B cell (primary cell): ENCODE data around the gene SCAMP4. TPM values are rescaled to one million over a fixed set of nuclear protein-coding genes. Genes with fewer than 3 reads are reported as not detected.
A peak's percentile ranks its signal among the peaks of the same experiment; 100 is the strongest.

Source experiments
- ATAC-seq: fragments of 200-7000 bp; cut with Tn5 transposase; one replicate; pipeline ENCODE4 v1.10.0; 2021; ENCODE audit warnings: low read depth, mild to moderate bottlenecking, moderate number of reproducible peaks, moderate library complexity
- CTCF ChIA-PET: fragments of 350-600 bp; sonication (Branson Sonifier 250); formaldehyde crosslinking; loops from one replicate; lab custom pipeline; 2021; ENCODE audit warnings: antibody characterized with exemption, inconsistent platforms; lab: Charles Lee
- POLR2A ChIA-PET: fragments of 350-600 bp; sonication (Branson Sonifier 250); formaldehyde crosslinking; loops from one replicate; lab custom pipeline; 2021; ENCODE audit warnings: antibody characterized with exemption; lab: Charles Lee
- DNase-seq: peaks from one replicate; pipeline ENCODE4 v3.0.0; 2013
- H2AFZ ChIP-seq: 2 replicates; pipeline ENCODE4 v1.6.1; 2012; ENCODE audit warnings: mild to moderate bottlenecking, low read depth, low read length; ENCODE audit not compliant: insufficient read depth, poor library complexity, severe bottlenecking
- H3K27ac ChIP-seq, 2 donors: 1 replicate in 1 of 2; 2 replicates in 1 of 2; pipeline ENCODE4 v1.5.1; 2012 to 2013; ENCODE audit warnings: low read length in 2 of 2, mild to moderate bottlenecking in 2 of 2, moderate library complexity in 1 of 2
- H3K27me3 ChIP-seq, 4 experiments: fragments of 200-600 bp in 1 of 4; sonication (generic) in 1 of 4; replicated peaks in 1 of 4; 1 replicate in 2 of 4; 2 replicates in 2 of 4; pipeline versions ENCODE4 v1.6.1 to v1.7.0; 2013 to 2016; ENCODE audit warnings: low read length in 3 of 4, mild to moderate bottlenecking in 2 of 4, mixed read lengths in 1 of 4, moderate library complexity in 1 of 4; ENCODE audit not compliant: insufficient read depth in 4 of 4, control insufficient read depth in 3 of 4; ENCODE audit errors: control extremely low read depth in 1 of 4
- H3K36me3 ChIP-seq, 2 experiments: replicated peaks in 1 of 2; 1 replicate in 1 of 2; 2 replicates in 1 of 2; pipeline versions ENCODE4 v1.6.1 to v1.7.1; 2013; ENCODE audit warnings: low read length in 1 of 2; ENCODE audit not compliant: insufficient read depth in 2 of 2, control insufficient read depth in 1 of 2; ENCODE audit errors: control extremely low read depth in 1 of 2, extremely low read depth in 1 of 2
- H3K4me1 ChIP-seq, 2 donors: fragments of 200-600 bp in 1 of 2; sonication (generic) in 1 of 2; 1 replicate in 1 of 2; 2 replicates in 1 of 2; pipeline versions ENCODE4 v1.5.1 to v1.6.1; 2013 to 2017; ENCODE audit warnings: low read length in 2 of 2; ENCODE audit not compliant: control insufficient read depth in 2 of 2, insufficient read depth in 2 of 2
- H3K4me2 ChIP-seq: replicated peaks from 2 replicates; pipeline ENCODE3; 2012; ENCODE audit warnings: mild to moderate bottlenecking, low read depth, low read length; ENCODE audit not compliant: poor library complexity, severe bottlenecking
- H3K4me3 ChIP-seq, 5 experiments: fragments of 200-600 bp in 1 of 5; sonication (generic) in 1 of 5; 1 replicate in 3 of 5; 2 replicates in 2 of 5; pipeline versions ENCODE4 v1.5.1 to v1.7.0; 2011 to 2016; ENCODE audit warnings: low read length in 4 of 5, mild to moderate bottlenecking in 4 of 5, low read depth in 2 of 5, control low read depth in 1 of 5, moderate library complexity in 1 of 5; ENCODE audit not compliant: insufficient read depth in 1 of 5; ENCODE audit errors: control extremely low read depth in 1 of 5, extremely low read depth in 1 of 5
- H3K79me2 ChIP-seq: fragments of 200-600 bp; sonication (generic); one replicate; pipeline ENCODE4 v1.6.0; 2016; ENCODE audit warnings: low read length; ENCODE audit not compliant: control insufficient read depth, insufficient read depth
- H3K9ac ChIP-seq: fragments of 200-600 bp; sonication (generic); 2 replicates; pipeline ENCODE4 v1.6.1; 2017; ENCODE audit warnings: mild to moderate bottlenecking, low read length, moderate library complexity
- H3K9me3 ChIP-seq, 3 donors: one replicate each; pipeline versions ENCODE4 v1.6.1 to v1.7.1; 2013; ENCODE audit warnings: low read length in 2 of 3; ENCODE audit not compliant: control insufficient read depth in 2 of 3, insufficient read depth in 1 of 3; ENCODE audit errors: control extremely low read depth in 1 of 3
- H4K20me1 ChIP-seq: 2 replicates; pipeline ENCODE4 v1.6.0; 2012; ENCODE audit warnings: mild to moderate bottlenecking, low read length; ENCODE audit not compliant: insufficient read depth, control insufficient read depth, poor library complexity, severe bottlenecking
- H3K27ac Mint-ChIP-seq: one replicate; pipeline ENCODE4 v1.8.0; 2021; ENCODE audit warnings: mixed read lengths
- H3K27me3 Mint-ChIP-seq: one replicate; pipeline ENCODE4 v1.8.0; 2021; ENCODE audit warnings: mixed read lengths
- H3K4me1 Mint-ChIP-seq: one replicate; pipeline ENCODE4 v1.8.0; 2021; ENCODE audit warnings: mixed read lengths
- H3K4me3 Mint-ChIP-seq: one replicate; pipeline ENCODE4 v1.8.0; 2021; ENCODE audit warnings: mixed read lengths
- H3K9me3 Mint-ChIP-seq: one replicate; pipeline ENCODE4 v1.8.0; 2022; ENCODE audit warnings: mixed read lengths; ENCODE audit not compliant: insufficient read depth
- EZH2 ChIP-seq: IDR thresholded peaks from 2 replicates; pipeline ENCODE4 v1.6.1; 2012; ENCODE audit warnings: borderline replicate concordance, low read depth, mild to moderate bottlenecking, moderate library complexity, low read length; ENCODE audit not compliant: insufficient read depth, poor library complexity, severe bottlenecking
- WGBS: methylation state at CpG from one replicate; pipeline ENCODE4 v1.1.5; 2013; ENCODE audit warnings: missing lambda C conversion rate; ENCODE audit not compliant: insufficient coverage; 5-methylcytosine and 5-hydroxymethylcytosine counted together
- intact Hi-C: fragments of 100-400 bp; cut with micrococcal nuclease; formaldehyde crosslinking; loops from one replicate; pipeline ENCODE4 v1.10.0; 2022
- polyA plus RNA-seq: library from polyadenylated mRNA; depleted of rRNA; stranded (reverse); fragments of >200 nt; gene quantifications from 2 replicates; pipeline ENCODE4 v1.2.3, GENCODE V29; 2012
- total RNA-seq, 2 donors: library from RNA; stranded (reverse); fragments of 120-200 nt in 1 of 2; gene quantifications; 1 replicate in 1 of 2; 2 replicates in 1 of 2; pipeline versions ENCODE4 v1.2.3 to v1.2.4, GENCODE V29; 2013 to 2022
- TF ChIP-seq, protein P1 (sequence below): fragments of 200-600 bp; IDR thresholded peaks from one replicate; pipeline ENCODE4 v1.8.0; 2022; ENCODE audit warnings: antibody characterized with exemption, mild to moderate bottlenecking

Gene SCAMP4
- total and polyA plus RNA-seq, 2 donors (not counting 1 experiment from before 2014, with no cell fraction given), result 47.9 to 60.0 TPM

DNA sequence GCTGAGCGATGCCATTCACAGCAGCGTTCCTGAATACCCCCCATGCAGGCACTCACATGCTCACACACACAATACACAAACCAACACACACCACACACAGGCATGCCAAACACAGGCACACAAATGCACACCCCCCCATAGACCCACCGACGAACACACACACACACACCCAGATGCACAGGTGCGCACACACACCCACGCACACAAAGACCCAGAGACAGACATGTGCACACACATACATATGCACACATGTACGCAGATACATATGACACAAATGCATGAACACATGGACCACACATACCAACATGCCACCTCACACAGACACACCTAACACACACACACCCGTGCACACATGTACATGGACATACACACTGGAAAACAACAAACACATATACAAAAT lies 28.7 kb downstream of the SCAMP4 start:
- ChIA-PET CTCF (interaction anchor here (1.2 to 1.5 kb wide), 2 partner anchors 37 to 69 kb away, joined by 3 to 5 read pairs; no protein-coding TSS in a partner anchor), POLR2A (interaction anchor here (0.6 to 0.7 kb wide), 3 partner anchors 10 to 266 kb away, joined by 3 to 4 read pairs (median 4); no protein-coding TSS in a partner anchor)
- H3K4me1 ChIP-seq, result peaks cover 40 to 60% of the 10 kb centered on the region in 2 donors
- Mint-ChIP-seq H3K27me3 (no peaks in the 10 kb centered on the region), H3K4me3 (peak overlapping the region; percentile 5), H3K4me1 (peaks cover 52% of the 10 kb centered on the region), H3K27ac (peak overlapping the region; percentile 75), H3K9me3 (peaks cover 2% of the 10 kb centered on the region)
- intact Hi-C loops, result no loop called here
- no peak for DNase-seq
- TF ChIP-seq, protein P1, sequence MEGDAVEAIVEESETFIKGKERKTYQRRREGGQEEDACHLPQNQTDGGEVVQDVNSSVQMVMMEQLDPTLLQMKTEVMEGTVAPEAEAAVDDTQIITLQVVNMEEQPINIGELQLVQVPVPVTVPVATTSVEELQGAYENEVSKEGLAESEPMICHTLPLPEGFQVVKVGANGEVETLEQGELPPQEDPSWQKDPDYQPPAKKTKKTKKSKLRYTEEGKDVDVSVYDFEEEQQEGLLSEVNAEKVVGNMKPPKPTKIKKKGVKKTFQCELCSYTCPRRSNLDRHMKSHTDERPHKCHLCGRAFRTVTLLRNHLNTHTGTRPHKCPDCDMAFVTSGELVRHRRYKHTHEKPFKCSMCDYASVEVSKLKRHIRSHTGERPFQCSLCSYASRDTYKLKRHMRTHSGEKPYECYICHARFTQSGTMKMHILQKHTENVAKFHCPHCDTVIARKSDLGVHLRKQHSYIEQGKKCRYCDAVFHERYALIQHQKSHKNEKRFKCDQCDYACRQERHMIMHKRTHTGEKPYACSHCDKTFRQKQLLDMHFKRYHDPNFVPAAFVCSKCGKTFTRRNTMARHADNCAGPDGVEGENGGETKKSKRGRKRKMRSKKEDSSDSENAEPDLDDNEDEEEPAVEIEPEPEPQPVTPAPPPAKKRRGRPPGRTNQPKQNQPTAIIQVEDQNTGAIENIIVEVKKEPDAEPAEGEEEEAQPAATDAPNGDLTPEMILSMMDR, result no peak
- TF ChIP-seq EZH2, result no peak
- no peak overlapping the region for H3K4me3 ChIP-seq
- H2AFZ ChIP-seq, result no peak overlapping the region
- ATAC-seq, result no peak
- H3K9ac ChIP-seq, result no peak overlapping the region
- H3K9me3 ChIP-seq, result peaks cover 0 to 20% (median 3%) of the 10 kb centered on the region in 3 donors
- H3K79me2 ChIP-seq, result peaks cover 61% of the 10 kb centered on the region
- H3K36me3 ChIP-seq, result peaks cover 0 to 4% of the 10 kb centered on the region in 2 experiments
- 100% methylated on average over 7 of the region's 8 CpGs for whole genome bisulfite sequencing
- H3K27ac ChIP-seq, result peak overlapping the region in 1 of 2 donors; percentile 79
- no peaks in the 10 kb centered on the region for H4K20me1 ChIP-seq
- peak overlapping the region; percentile 60 for H3K4me2 ChIP-seq
- H3K27me3 ChIP-seq, result no peaks in the 10 kb centered on the region

DNA sequence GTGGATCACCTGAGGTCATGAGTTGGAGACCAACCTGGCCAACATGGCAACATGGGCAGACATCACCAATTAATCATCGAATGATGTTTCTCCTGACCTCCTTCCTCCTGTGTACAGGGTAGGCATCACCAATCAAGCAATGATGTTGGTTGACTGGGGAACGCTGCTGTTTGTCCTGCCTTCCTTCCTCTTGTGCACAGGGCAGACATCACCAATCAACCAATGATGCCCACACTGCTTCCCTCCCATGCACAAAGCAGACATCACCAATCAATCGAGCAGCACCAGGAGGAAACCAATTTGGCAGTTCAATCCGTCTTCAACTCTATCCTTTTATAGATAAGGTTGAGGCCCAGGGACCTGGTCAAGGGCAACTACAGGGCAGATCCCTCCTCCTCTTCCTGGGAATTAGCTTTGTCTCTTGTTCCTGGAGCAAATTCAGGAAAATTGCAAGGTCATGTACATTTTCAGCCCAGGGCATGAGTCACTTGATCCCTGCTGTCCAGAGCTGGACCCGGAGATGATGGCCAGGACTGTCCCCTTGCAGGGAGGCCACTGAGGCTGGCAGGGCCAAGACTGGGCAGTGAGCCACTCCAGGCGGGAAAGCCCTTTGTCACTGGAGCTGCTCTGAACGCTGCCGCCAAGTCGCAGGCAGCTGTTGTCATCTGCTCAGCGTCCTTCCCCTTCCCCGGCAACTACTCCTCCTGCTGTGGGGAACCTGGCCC lies 30.4 kb downstream of the SCAMP4 start:
- H3K27ac ChIP-seq, result peak overlapping the region; percentile 5 to 57
- no peak overlapping the region for H3K4me2 ChIP-seq
- peaks cover 50% of the 10 kb centered on the region for H3K79me2 ChIP-seq
- Mint-ChIP-seq H3K27ac (peak overlapping the region; percentile 56), H3K4me3 (peak overlapping the region; percentile 24), H3K9me3 (peaks cover 2% of the 10 kb centered on the region), H3K27me3 (no peaks in the 10 kb centered on the region), H3K4me1 (peaks cover 47% of the 10 kb centered on the region)
- H2AFZ ChIP-seq, result no peak overlapping the region
- DNase-seq, result peak; percentile 47
- H3K27me3 ChIP-seq, result no peaks in the 10 kb centered on the region
- no peak for TF ChIP-seq EZH2
- TF ChIP-seq, protein P1, result no peak
- no peaks in the 10 kb centered on the region for H4K20me1 ChIP-seq
- intact Hi-C loops, result no loop called here
- H3K4me3 ChIP-seq, result no peak overlapping the region
- no peak for ATAC-seq
- H3K36me3 ChIP-seq, result peaks cover 0 to 4% of the 10 kb centered on the region in 2 experiments
- H3K9me3 ChIP-seq, result peaks cover 0 to 20% (median 3%) of the 10 kb centered on the region in 3 donors
- ChIA-PET CTCF (interaction anchor here (1.1 to 1.4 kb wide), 2 partner anchors 9 to 71 kb away, joined by 3 read pairs; no protein-coding TSS in a partner anchor), POLR2A (no interaction called here)
- H3K9ac ChIP-seq, result no peak overlapping the region
- WGBS, result 88% methylated on average over 10 of the region's 11 CpGs
- H3K4me1 ChIP-seq, result peaks cover 35 to 57% of the 10 kb centered on the region in 2 donors
